ENCODE measurements around the gene PLEKHH3. TPM values are rescaled to one million over a fixed set of nuclear protein-coding genes. Genes with fewer than 3 reads are reported as not detected.

Gene PLEKHH3
- total and polyA plus RNA-seq, 4 donors = 4.2 to 10.3 (median 7.9) TPM

DNA sequence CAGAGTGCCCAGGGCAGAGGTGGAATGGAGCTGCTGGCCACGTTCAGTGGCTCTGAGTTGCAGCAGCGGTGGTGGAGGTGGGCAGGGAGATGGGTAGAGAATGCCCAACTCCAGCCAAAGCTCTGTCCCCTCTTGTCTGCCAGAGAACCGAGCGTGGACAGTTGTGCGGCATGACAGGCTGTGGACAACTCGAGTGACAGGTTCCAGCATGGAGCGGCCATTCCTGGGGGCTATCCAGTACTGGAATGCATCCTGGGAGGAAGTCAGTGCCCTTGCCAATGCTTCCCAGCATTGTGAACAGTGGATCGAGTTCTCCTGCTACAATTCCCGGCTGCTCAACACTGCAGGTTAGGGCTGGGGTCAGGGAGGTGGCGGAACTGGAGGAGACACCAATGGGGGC lies 13.8 kb upstream of the PLEKHH3 start:
- H3K27ac ChIP-seq (ENCODE audit: low read depth in 1 of 2, low read length in 2 of 2) = no peak overlapping the region
- no peak for DNase-seq (ENCODE audit: low spot score)
- no peaks in the 10 kb centered on the region for H3K36me3 ChIP-seq (ENCODE audit: control insufficient read depth in 4 of 4, insufficient read depth in 3 of 4, low read depth in 1 of 4, low read length in 3 of 4)
- no peaks in the 10 kb centered on the region for H3K4me1 ChIP-seq (ENCODE audit: control insufficient read depth in 4 of 4, insufficient read depth in 4 of 4, low read length in 3 of 4)
- no peak overlapping the region for H3K9ac ChIP-seq (ENCODE audit: low read depth in 1 of 2, low read length in 2 of 2)
- no peaks in the 10 kb centered on the region for H3K9me3 ChIP-seq (ENCODE audit: control insufficient read depth in 4 of 4, low read length in 3 of 4)
- WGBS = 90% methylated on average over 10 of the region's 10 CpGs
- H3K27me3 ChIP-seq (ENCODE audit: control insufficient read depth in 4 of 4, insufficient read depth in 4 of 4, low read length in 3 of 4) = peaks cover 0 to 8% (median 0%) of the 10 kb centered on the region in 4 donors
- TF ChIP-seq, protein P1, sequence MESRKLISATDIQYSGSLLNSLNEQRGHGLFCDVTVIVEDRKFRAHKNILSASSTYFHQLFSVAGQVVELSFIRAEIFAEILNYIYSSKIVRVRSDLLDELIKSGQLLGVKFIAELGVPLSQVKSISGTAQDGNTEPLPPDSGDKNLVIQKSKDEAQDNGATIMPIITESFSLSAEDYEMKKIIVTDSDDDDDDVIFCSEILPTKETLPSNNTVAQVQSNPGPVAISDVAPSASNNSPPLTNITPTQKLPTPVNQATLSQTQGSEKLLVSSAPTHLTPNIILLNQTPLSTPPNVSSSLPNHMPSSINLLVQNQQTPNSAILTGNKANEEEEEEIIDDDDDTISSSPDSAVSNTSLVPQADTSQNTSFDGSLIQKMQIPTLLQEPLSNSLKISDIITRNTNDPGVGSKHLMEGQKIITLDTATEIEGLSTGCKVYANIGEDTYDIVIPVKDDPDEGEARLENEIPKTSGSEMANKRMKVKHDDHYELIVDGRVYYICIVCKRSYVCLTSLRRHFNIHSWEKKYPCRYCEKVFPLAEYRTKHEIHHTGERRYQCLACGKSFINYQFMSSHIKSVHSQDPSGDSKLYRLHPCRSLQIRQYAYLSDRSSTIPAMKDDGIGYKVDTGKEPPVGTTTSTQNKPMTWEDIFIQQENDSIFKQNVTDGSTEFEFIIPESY (IDR thresholded peaks at IDR 0.05) = no peak
- TF ChIP-seq RAD21 (IDR thresholded peaks at IDR 0.05) = no peak
- TF ChIP-seq, protein P2, sequence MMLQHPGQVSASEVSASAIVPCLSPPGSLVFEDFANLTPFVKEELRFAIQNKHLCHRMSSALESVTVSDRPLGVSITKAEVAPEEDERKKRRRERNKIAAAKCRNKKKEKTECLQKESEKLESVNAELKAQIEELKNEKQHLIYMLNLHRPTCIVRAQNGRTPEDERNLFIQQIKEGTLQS (IDR thresholded peaks at IDR 0.05) = no peak
- TF ChIP-seq HNF4A (conservative IDR thresholded peaks at IDR 0.05) = no peak
- TF ChIP-seq, protein P3, sequence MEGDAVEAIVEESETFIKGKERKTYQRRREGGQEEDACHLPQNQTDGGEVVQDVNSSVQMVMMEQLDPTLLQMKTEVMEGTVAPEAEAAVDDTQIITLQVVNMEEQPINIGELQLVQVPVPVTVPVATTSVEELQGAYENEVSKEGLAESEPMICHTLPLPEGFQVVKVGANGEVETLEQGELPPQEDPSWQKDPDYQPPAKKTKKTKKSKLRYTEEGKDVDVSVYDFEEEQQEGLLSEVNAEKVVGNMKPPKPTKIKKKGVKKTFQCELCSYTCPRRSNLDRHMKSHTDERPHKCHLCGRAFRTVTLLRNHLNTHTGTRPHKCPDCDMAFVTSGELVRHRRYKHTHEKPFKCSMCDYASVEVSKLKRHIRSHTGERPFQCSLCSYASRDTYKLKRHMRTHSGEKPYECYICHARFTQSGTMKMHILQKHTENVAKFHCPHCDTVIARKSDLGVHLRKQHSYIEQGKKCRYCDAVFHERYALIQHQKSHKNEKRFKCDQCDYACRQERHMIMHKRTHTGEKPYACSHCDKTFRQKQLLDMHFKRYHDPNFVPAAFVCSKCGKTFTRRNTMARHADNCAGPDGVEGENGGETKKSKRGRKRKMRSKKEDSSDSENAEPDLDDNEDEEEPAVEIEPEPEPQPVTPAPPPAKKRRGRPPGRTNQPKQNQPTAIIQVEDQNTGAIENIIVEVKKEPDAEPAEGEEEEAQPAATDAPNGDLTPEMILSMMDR (IDR thresholded peaks at IDR 0.05; ENCODE audit: low read depth, low read length, missing input control) = no peak
- TF ChIP-seq, protein P4, sequence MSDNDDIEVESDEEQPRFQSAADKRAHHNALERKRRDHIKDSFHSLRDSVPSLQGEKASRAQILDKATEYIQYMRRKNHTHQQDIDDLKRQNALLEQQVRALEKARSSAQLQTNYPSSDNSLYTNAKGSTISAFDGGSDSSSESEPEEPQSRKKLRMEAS (IDR thresholded peaks at IDR 0.05) = no peak
- TF ChIP-seq, protein P5, sequence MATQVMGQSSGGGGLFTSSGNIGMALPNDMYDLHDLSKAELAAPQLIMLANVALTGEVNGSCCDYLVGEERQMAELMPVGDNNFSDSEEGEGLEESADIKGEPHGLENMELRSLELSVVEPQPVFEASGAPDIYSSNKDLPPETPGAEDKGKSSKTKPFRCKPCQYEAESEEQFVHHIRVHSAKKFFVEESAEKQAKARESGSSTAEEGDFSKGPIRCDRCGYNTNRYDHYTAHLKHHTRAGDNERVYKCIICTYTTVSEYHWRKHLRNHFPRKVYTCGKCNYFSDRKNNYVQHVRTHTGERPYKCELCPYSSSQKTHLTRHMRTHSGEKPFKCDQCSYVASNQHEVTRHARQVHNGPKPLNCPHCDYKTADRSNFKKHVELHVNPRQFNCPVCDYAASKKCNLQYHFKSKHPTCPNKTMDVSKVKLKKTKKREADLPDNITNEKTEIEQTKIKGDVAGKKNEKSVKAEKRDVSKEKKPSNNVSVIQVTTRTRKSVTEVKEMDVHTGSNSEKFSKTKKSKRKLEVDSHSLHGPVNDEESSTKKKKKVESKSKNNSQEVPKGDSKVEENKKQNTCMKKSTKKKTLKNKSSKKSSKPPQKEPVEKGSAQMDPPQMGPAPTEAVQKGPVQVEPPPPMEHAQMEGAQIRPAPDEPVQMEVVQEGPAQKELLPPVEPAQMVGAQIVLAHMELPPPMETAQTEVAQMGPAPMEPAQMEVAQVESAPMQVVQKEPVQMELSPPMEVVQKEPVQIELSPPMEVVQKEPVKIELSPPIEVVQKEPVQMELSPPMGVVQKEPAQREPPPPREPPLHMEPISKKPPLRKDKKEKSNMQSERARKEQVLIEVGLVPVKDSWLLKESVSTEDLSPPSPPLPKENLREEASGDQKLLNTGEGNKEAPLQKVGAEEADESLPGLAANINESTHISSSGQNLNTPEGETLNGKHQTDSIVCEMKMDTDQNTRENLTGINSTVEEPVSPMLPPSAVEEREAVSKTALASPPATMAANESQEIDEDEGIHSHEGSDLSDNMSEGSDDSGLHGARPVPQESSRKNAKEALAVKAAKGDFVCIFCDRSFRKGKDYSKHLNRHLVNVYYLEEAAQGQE (IDR thresholded peaks at IDR 0.05) = no peak
- no peak for TF ChIP-seq JUND (IDR thresholded peaks at IDR 0.05)
- TF ChIP-seq NR2F2 (IDR thresholded peaks at IDR 0.05) = no peak
- no peak for TF ChIP-seq SP1 (IDR thresholded peaks at IDR 0.05)
- no peak for TF ChIP-seq YY1 (IDR thresholded peaks at IDR 0.05)
- TF ChIP-seq GABPA (IDR thresholded peaks at IDR 0.05 in 1 of 2, conservative IDR thresholded peaks at IDR 0.05 in 1 of 2) = no peak
- TF ChIP-seq FOXA1 (IDR thresholded peaks at IDR 0.05) = no peak
- no peak for TF ChIP-seq EGR1 (IDR thresholded peaks at IDR 0.05; ENCODE audit: low read depth in 2 of 2)
- no peak for TF ChIP-seq HNF4G (IDR thresholded peaks at IDR 0.05)
- TF ChIP-seq TAF1 (conservative IDR thresholded peaks at IDR 0.05) = no peak
- TF ChIP-seq FOXA2 (IDR thresholded peaks at IDR 0.05) = no peak
- no peak for TF ChIP-seq RXRA (IDR thresholded peaks at IDR 0.05)
- no peak overlapping the region for H3K4me3 ChIP-seq (ENCODE audit: low read depth in 1 of 3, low read length in 3 of 3)
